LNCAP (cell line): ENCODE data around the gene NRN1L.

Source experiments
- TF ChIP-seq, protein P1 (sequence below): fragments of 450-650 bp; IDR thresholded peaks from 2 replicates; pipeline ENCODE4 v1.5.1; 2017; ENCODE audit warnings: mild to moderate bottlenecking

NRN1L gene

DNA sequence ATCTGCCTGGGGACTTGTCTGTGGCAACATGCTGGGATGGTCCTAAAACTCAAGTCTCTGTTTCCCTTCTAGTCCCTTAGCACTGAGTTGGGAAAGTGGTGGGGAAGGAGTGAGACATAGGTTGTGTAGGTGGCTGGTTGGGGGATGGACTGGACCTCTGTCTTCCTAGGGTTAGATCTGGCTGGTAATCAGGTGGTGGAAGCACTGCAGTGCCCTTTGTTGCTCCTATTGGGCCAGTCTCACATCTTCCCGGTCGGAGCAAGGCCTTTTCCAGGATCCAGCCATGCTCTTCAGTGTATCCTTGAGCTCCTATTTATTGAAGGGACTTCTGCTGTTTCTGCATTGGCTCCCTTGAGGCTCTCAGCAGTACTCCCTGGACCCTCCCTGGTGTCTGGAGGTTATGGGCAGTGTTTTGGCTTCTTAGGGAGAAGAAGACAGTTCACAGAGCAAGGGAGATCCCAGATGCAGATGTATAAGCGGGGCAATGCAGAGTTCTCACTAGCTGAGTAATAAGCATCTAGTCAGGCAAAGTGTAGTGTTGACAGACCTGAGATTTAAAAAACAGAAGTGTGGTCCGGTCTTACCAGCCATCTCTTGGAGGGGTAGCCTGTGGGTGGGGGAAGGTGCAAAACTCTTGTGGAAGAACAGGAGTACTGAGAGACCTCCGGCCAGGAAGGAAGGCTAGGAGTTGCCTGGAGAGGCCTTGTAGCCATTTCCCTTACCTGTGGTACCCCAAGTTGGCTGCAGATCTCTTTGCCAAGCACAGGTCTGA, 39.2 kb upstream of the NRN1L start:
- TF ChIP-seq, protein P1, sequence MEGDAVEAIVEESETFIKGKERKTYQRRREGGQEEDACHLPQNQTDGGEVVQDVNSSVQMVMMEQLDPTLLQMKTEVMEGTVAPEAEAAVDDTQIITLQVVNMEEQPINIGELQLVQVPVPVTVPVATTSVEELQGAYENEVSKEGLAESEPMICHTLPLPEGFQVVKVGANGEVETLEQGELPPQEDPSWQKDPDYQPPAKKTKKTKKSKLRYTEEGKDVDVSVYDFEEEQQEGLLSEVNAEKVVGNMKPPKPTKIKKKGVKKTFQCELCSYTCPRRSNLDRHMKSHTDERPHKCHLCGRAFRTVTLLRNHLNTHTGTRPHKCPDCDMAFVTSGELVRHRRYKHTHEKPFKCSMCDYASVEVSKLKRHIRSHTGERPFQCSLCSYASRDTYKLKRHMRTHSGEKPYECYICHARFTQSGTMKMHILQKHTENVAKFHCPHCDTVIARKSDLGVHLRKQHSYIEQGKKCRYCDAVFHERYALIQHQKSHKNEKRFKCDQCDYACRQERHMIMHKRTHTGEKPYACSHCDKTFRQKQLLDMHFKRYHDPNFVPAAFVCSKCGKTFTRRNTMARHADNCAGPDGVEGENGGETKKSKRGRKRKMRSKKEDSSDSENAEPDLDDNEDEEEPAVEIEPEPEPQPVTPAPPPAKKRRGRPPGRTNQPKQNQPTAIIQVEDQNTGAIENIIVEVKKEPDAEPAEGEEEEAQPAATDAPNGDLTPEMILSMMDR, result no peak

DNA sequence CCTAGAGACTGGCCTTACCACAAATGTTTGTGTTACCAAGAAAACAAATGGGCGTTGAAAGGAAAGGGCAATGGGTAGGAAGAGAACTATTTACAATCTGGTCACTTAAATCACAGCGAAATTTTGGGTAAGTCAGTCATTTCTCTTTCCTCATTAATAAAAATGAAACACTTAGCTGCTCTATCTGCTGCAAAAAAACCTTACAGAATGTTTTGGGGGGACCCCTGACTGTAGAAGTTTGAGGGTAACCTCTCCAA, 38.7 kb upstream of the NRN1L start:
- TF ChIP-seq, protein P1, result no peak

DNA sequence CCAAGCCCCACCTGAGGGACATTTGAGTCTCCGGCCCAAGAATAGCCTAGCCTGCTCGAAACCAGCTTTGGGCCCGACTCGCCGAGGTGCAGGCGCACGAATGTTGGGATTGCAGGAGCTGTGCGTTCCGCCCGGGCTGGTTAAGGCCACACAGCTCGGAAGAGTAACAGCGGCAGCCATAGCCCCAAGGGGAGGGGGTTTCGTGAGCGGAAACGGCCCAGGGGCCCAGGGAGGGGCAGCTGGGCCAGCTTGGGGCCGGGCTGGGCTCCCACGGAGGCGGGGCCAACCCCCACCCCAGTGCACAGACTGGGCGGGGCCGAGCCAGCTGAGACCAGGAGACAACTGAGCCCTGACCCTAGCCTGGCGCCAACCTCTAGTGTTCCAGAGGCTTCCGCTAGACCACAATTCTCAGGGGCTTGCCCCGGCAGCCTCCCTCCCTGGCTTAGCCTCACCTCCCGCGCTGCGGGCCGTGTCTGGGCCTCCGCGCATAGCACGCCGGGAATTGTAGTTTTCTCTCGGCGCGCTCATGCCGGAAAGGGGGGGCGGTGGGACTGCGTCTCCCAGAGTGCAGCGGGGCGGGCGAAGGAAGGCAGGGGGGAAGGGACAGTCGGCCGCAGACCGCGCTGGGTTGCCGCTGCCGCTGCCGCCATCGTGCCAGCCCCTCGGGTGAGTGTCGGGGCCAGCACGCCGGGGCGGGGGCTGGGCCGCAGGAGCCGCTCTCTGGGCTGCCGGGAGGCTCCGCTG, 38.2 kb upstream of the NRN1L start, which contains the start of gene NUTF2:
TSS of gene NUTF2 (plus strand) at position 614 of the 744 bp plus-strand sequence. CDS start 18,198 bp downstream, outside the sequence.
- TF ChIP-seq, protein P1, result no peak

DNA sequence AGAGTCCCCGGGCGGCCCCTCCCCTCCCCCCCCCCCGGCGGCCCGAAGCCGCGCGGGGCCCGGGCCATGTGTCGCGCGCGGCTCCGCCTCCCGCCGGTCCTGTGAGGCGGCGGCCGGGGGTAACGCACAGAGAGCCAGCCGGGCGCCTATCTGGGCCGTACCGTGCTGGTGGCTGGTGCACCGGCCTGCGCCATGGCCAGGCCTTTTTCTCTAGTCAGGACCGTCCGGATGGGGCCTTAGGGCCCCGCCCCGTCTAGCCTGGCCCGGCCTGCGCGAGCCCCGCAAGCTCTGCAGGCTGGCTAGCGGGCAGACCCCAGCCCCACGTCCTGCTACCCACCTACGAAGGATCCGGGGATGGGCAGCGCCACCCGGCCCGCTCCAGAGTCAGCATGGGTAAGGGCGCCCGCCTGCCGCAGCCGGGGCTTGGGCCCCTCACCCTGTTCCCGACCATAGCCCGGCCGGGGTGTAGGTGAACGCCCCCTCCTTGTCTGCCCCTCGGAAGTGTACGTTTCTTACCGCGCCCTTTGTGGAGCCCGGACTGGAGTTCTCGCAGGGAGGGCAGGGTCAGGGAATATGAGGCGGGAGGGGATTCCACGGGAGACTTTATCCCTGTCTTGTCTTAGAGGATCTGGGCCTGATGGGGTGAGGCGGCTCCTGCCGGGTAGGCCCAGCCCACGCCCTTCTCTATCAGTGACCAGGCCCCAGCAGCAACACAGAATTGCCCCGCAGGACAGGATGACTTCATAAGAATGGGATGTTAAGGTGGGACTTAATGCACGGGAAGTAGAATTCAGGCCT, 37.4 kb upstream of the NRN1L start, which contains the start of gene CENPT:
TSS of gene CENPT (minus strand) at position 630 of the 798 bp plus-strand sequence. CDS start 13,834 bp downstream, outside the sequence.
- TF ChIP-seq, protein P1, result no peak

DNA sequence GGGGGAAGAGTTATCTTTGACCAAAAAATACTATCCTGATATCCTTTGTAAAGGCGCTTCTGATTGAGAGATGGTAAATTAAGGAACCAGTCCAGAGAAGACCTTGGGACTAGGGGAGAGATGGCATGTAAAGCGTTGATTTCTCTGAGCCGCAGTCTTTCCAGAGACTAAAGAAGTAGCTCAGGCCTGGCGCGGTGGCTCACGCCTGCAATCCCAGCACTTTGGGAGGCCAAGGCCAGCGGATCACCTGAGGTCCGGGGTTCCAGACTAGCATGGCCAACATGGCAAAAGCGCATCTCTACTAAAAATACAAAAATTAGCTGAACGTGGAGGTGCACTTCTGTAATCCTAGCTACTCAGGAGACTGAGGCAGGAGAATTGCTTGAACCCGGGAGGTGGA, 36.6 kb upstream of the NRN1L start:
- TF ChIP-seq, protein P1, result no peak

DNA sequence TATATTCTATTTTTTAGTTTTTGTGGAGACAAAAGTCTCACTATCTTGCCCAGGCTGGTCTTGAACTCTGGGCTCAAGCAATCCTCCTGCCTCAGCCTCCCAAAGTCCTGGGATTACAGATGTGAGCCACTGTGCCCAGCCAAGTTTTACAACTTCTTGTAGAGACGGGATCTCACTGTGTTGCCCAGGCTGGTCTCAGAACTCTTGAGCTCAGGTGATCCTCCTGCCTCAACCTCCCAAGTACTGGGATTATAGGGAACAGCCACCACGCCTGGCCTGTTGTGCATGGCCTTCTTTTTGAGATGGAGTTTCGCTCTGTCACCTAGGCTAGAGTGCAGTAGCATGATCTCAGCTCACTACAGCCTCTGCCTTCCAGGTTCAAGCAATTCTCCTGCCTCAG, 31.0 kb upstream of the NRN1L start:
- TF ChIP-seq, protein P1, result no peak

DNA sequence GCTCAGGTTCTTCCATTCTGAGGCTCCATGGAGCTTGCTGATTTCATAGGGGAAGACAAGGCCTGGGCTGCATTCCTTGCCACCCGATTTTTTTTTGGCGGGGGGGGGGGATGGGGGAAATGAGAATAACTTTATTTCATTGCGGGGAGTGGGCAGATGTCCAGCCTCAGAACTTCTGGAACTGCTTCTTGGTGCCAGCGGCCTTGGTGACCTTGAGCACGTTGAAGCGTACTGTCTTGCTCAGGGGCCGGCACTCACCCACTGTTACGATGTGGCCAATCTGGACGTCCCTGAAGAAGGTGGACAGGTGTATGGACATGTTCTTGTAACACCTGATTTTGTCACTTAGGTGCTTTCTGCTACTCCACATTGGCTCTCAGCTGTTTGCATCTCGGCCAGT, 28.9 kb upstream of the NRN1L start:
- TF ChIP-seq, protein P1, result no peak
